Activated naive CD4-positive, alpha-beta T cell treated with Interleukin-2 at 50 U/mL for 16 hours (primary cell): ENCODE results near the gene CRACR2A.

Source experiments
- DNase-seq: peaks from one replicate; pipeline ENCODE4 v3.0.0-alpha.2; 2020

CRACR2A gene

DNA sequence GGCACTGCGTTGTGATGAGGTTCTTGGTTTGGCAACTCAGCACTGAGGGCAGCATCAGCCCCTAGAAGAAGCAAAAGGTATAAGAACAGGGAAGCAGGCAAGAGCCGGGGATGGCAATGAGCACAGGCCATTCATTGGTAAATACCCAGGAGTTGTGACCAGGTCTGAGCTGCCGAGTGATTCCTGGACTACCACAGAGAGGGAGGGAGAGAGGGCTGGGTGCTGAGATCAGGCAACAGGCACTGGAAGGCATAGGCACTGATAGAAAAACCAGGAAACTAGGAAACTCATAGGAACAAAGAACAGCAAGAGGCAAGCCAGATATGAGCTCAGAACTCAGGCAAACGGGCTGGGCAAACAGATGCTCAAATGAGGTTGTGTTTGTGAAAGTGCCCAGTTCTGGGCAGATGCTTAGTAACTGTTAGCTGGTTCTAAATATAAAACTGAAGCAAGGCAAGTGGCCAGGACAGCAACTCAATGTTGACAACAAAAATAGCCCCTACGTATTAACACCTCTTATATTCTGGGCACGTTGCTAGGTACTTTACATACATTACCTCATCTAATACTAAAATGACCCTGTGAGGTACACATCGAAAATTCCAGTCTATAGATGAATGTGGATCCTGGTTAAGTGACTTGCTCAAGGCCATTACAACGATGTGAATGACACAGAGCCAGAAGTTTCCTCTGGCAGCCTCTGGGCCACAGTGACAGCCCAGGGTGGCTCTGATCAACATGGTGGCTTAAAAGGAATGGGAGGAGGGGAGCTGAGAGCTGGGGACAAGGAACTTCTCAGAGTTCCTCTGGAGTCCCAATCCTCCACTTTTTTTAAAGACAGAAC lies 140.8 kb downstream of the CRACR2A start:
- no peak for DNase-seq

- DNase-seq: no peak
These were observed 145.1 kb downstream of the CRACR2A start for GRCh38 chr12:3607821-3608220.

GRCh38 chr12:3607039-3607720 lies 145.7 kb downstream of the CRACR2A start:
- DNase-seq: no peak

DNA sequence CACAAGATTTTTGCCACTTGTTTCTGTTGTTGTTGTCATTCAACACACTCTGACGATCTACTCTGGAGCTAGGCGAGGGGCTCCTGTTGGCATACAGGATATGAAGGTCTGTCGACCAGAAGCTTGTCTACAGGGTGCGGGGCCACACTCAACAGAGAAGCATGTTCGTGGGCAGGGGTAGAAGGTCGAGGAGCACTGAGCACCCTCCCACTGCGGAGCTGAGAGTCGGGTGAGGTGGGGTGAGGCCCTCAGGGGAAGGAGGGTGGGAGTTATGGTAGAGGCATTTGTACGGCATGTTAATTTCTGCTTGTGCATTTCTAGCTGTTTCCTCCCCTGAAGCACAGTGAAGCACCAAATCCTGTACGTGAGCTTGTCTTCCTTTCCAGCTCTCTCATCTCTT lies 146.8 kb downstream of the CRACR2A start:
- no peak for DNase-seq

GRCh38 chr12:3605692-3606091 lies 147.2 kb downstream of the CRACR2A start:
- DNase-seq: no peak

DNA sequence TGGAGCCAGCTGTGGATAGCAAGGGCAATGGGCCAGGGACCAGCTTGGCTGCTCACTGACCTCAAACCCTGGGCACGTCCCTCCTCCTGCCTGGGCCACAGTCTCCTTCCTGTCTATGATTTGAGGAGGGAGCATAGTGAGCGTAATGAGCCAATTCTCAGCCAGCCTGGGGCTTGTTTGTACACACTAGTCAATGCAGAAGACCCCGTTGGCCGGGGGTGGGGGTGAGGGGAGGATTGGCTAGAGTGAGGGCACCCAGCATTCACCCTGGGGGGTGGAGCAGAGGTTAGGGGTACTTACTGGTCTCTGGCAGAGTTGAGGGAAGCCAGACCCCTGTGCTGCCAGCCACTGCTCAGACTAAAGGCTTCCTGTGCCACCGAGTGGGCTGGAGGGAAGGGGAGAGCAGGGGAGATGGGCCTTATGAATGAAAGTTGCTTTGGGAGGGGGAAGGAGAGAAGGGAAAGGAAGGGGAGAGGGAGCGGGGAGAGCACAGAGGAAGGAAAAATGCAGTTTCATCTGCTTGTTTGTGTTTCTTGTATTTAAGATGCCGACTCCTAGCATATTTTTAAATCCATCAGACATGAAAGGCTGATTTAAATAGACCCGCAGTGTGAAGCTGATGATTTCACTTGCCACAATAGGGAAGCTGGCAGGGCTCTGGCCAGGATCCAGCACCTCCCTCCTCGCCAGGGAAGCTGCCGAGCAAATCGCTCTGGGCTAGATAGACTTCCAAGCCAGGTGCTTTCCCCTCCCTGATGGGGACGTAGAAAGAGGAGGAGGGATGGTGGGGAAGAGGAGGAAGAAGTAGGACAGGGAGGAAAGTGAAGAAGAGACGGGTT lies 147.9 kb downstream of the CRACR2A start:
- DNase-seq: no peak

DNA sequence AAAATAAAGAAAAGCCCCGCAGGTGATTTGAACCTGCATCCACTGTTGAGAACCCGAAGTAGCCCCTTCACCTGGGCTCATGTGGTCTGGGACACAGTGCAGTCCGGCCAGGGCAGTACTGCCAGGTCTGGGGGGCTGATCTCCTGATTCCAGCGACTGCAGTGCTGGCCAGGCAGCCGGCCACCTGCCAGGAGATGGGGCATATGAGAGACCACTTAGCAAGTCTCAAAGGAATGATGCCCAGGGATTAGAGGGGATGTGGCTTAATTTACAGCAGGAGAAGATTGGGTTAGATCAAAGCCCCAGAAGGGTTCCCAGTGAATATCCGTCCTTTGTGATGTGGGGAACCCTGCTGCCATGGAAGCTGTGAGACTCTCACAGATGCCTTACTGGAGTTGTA lies 148.6 kb downstream of the CRACR2A start:
- DNase-seq: no peak

DNA sequence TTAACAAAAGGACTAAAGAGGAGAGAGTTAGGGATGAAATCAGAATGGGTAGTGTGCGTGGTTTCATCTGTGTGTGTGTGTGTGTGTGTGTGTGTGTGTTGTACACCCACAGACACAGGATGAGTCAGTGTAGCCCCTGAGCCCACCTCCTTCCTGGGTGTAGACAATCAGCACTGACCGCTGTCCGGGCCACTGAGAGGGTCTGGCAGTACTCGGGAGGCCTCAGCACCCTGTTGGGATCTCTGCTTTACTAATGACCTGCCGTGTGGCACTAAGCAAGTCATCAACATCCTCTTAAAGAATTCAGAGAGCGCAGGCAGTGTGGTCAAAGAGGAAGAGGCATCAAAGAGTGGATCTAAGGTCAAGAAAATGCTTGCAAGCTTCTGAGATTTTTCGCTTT lies 149.3 kb downstream of the CRACR2A start:
- no peak for DNase-seq

GRCh38 chr12:3602488-3602887 lies 150.4 kb downstream of the CRACR2A start:
- DNase-seq: no peak

- no peak for DNase-seq
These were observed 151.3 kb downstream of the CRACR2A start for GRCh38 chr12:3601461-3602150.

DNA sequence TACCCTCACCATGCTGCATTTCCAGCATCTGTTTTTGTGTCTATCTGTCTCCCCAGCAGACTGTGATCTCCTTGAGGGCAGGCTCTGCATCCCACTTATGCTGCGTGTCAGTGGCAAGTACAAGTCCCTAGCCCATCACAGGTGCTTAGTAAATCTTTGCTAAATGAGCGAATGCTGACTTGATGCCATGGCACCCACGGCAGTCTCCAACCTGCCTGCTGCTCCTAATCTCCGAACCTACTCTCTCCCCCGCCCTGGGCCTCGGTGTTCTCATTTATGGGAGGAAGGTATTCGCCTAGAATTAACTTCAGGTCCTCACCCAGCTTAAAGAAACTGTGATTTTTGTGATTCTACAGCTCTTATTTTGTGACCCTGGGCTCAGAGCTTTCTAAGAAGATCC lies 152.0 kb downstream of the CRACR2A start:
- DNase-seq: no peak

DNA sequence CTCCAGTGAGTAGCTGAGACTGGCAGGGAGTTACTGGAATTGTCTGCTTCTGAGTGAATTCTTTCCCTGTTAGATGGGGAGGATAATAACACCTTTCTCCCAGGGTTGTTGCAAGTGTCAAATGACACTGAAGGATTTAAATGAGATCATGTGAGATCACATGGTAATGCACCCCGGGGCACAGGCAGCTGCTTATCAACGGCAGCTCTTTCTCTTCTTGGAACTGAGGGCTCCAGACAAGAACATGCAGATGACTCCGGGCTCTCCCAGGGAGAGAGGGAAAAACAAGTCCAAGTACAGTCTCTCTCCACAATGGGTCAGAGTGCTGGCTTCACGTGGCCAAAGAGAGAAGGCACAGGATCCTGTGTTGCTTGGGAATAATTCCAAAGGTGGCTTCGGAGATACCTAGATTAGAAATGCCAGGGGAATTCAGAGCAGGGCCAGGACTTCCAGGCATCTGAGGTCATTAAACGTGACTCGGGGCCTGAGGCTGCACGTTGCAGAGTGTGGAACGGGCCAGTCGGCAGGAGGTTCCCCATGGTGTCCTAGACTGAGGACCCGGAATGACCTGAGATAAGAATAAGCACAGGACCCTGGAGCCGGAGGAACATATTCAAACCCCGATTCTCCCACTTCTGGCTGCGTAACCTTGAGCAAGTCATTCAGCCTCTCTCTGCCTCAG lies 152.7 kb downstream of the CRACR2A start:
- no peak for DNase-seq

GRCh38 chr12:3598896-3599860 lies 153.7 kb downstream of the CRACR2A start:
- DNase-seq: no peak

DNA sequence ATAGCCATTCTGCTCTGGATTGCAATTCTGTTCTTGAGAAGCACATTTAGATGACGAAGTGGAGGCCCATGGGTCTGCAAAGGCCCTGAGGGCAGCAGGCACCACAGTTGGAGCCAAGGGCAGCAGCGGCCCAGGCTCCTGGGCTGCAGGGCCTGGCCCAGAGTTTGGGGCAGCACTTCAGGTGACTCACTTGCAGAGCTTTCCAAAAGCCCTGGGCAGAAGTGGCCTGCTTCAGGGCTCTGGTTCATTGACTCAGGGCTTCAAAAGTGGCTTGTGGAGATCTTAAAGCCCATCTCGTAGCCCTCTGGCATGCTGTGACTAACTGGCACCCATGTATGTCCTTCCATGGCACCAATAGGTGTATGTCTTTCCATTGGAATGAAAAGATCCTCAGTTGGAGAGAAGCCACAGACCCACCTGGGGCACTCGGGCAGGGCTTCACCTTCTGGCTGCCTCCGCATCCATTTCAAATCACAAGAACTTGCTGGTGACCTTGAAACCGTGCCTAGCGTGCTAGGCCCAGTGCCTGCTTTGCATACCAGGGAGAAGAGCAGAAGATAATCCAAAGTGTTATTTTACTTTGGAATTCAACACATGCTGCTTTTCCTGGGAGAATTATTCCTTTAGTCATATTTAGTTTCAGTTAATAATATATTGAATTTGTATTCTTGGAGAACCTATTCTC lies 155.2 kb downstream of the CRACR2A start:
- no peak for DNase-seq

DNA sequence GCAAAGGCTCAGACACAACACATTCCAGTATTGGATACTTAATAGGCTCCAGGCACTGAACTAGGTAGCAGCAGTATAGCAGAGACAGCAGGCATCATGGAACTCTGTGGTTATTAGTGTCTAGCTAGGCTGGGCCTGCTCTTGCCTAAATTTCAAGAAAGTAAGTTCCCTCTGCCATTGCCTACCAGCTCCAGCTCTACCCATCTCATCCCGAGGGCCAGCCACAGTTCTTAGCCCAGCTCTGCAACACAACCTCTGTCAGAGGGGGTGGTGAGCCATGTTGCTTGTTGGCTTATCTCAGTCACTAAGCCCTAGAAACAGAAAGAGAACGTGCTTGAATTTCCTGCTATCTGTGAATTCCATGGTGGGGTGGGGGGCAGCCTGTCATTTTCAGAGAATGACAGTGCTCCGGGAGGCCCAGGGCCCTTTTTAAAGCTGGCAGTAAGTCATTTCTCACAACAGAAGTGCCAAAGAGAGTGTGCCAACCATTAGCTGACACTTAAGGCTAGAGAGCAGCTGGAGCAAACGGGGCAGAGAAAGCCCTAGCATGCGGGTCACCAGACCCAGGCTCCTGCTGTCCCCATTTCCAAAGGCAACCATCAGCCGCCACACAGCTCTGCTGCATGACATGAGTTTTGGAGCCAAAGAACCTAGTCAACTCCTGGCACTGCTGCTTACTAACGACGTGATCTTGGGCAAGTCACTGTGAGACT lies 156.1 kb downstream of the CRACR2A start:
- DNase-seq: no peak

DNA sequence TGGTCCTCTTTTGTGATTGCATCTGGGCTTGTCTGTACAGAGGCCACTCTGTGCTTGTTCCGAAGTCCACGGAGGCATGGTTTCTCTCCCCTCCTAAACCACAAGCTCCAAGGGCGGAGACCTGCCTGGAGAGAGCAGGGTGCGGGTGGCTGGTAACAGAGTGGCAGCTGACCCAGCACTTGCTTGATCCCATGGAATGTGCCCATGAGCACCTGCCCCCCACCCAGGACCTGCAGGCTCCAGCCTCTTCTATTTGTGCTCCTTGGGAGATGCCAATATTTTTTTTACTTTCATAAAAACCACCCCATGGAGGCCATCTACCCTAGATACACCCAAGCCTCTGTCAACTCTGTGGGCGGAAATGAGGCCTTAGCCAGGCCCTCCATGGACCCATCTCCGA lies 157.2 kb downstream of the CRACR2A start:
- DNase-seq: no peak

DNA sequence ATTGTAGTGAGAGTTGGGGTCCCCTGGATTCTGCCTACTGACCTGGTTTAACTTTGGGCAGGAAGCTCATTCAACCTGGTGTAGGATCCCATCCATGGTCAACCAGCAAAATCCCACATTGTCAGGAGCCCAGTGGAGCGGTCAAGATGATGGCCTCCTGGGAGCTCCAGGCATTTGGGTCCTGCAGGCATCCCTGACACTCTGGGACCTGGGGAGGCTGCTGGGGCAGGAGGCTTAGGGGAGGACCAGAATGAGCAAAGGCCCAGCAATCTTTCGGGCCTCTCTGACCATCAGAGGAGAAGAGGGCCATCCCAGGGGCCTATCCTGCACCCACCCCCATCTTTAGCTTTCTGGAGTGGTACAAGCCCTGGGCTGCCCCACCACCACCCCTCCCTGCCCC lies 157.9 kb downstream of the CRACR2A start:
- no peak for DNase-seq

GRCh38 chr12:3593906-3594483 lies 158.9 kb downstream of the CRACR2A start:
- no peak for DNase-seq

GRCh38 chr12:3592856-3593625 lies 159.9 kb downstream of the CRACR2A start:
- DNase-seq: no peak
